Measurements from ENCODE around the gene GOSR1.
"Not testable (repeated sequence)": the region's sequence is repeated elsewhere in the genome, so short reads cannot be mapped to it uniquely, and the experiment has no call there.

The GOSR1 gene

DNA sequence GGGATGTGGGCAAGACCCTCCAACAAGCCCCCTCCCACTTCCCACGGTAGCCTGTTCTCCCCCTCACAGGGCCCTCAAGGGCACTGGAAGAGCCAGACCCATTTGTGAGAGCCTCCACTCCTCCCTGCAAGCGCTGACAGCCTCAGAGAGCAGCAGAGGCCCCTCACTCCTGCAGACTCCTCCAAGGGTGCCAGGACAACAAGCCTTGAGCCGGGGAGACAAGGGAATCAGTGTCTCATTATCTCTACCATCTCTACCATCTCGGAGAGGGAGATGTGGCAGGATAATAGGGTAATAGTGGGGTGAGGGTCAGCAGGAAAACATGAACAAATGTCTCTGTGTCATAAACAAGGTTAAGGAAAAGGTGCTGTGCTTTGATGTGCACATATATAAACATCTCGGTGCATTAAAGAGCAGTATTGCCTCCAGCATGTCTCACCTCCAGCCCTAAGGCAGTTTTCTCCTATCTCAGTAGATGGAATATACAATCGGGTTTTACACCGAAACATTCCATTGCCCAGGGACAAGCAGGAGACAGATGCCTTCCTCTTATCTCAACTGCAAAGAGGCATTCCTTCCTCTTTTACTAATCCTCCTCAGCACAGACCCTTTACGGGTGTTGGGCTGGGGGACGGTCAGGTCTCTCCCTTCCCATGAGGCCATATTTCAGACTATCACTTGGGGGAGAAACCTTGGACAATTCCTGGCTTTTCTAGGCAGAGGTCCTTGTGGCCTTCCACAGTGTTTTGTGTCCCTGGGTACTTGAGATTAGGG is 86.1 kb downstream of the GOSR1 start:
- H3K79me2 ChIP-seq (ENCODE audit: control insufficient read depth, insufficient read depth, low read length): not testable (repeated sequence)

DNA sequence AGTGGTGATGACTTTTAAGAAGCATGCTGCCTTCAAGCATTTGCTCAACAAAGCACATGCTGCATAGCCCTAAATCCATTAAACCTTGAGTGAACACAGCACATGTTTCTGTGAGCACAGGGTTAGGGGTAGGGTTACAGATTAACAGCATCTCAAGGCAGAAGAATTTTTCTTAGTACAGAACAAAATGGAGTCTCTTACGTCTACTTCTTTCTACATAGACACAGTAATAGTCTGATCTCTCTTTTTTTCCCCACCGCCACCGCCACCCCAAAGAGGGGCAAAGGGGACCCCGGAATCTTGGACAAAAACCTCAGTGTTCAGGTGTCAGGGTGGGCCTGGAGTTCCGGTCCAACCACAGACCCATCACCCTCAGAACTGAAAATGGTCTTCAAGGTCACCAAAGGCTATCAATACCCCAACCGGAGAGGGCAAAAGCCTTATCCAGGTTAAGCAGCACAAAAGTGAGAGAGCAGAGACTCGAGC is 86.7 kb downstream of the GOSR1 start:
- DNase-seq: not testable (repeated sequence)
- WGBS (ENCODE audit: extremely low coverage, insufficient coverage, low lambda C conversion rate): no CpG with 5 or more reads among the region's 7 CpGs

More for the DNA sequence above, 86.1 kb downstream of the GOSR1 start:
- peak; percentile 82 for DNase-seq
- H3K79me1 ChIP-seq (ENCODE audit: low read length); H3K4me3 ChIP-seq (ENCODE audit: low read length); H4K8ac ChIP-seq (ENCODE audit: low read depth, low read length); H3K23ac ChIP-seq (ENCODE audit: low read length); H3K27me3 ChIP-seq (ENCODE audit: insufficient read depth, low read length, poor library complexity); H2AK5ac ChIP-seq (ENCODE audit: low read length); H2BK120ac ChIP-seq (ENCODE audit: low read depth, low read length); H2BK15ac ChIP-seq (replicated peaks; ENCODE audit: low read depth); H3K4me2 ChIP-seq (ENCODE audit: low read length); H3K4ac ChIP-seq (ENCODE audit: low read depth, low read length); H4K5ac ChIP-seq (ENCODE audit: low read length); H3K9ac ChIP-seq (ENCODE audit: low read length); H3K4me1 ChIP-seq (ENCODE audit: control insufficient read depth, low read depth, low read length); H3K36me3 ChIP-seq (ENCODE audit: control insufficient read depth, insufficient read depth, low read length): not testable (repeated sequence)
- Histone ChIP-seq H2BK5ac (ENCODE audit: low read length) (peak overlapping the region; percentile 82), H3K27ac (ENCODE audit: low read depth, low read length) (peak overlapping the region; percentile 73), H3K56ac (ENCODE audit: low read length) (peak overlapping the region; percentile 70), H3K18ac (ENCODE audit: low read length) (peak overlapping the region; percentile 0)
- WGBS (ENCODE audit: extremely low coverage, insufficient coverage, low lambda C conversion rate): no CpG with 5 or more reads among the region's 9 CpGs

DNA sequence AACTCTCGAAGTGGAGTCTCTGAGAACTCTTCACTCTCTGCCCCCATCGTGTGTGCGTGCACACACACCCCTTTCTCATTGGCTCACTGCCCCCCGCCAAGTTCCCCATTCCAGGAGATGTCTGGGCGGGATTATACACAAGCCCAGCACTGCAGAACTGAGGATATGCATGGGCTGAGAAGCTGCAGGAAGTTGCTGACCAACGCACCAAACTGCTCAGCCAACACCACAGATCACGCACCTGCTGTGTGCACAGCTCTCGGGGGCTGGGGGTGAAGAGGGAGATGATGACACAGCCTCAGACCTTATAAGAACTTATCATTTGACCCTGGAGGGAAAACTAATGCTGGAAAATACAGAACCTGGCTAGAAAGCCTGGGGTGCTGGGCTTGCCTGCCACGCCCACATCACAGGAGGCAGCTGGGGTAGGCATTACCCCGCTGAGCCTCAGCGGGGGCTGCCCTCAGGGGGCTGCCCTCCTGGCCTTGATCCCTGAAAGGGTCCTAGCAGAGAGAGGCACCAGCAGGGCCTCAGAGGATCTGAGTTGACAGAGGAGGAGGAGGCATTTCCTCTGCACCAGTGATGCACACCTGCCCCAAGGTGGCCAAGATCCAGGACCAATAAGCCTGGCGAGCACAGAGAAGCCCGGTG is 87.3 kb downstream of the GOSR1 start:
- peak; percentile 67 for DNase-seq
- not testable (repeated sequence) for H2BK120ac ChIP-seq (ENCODE audit: low read depth, low read length); H4K5ac ChIP-seq (ENCODE audit: low read length); H3K56ac ChIP-seq (ENCODE audit: low read length); H3K36me3 ChIP-seq (ENCODE audit: control insufficient read depth, insufficient read depth, low read length); H3K4ac ChIP-seq (ENCODE audit: low read depth, low read length); H3K23ac ChIP-seq (ENCODE audit: low read length); H3K27ac ChIP-seq (ENCODE audit: low read depth, low read length); H3K4me3 ChIP-seq (ENCODE audit: low read length); H3K79me2 ChIP-seq (ENCODE audit: control insufficient read depth, insufficient read depth, low read length); H3K4me2 ChIP-seq (ENCODE audit: low read length); H2BK15ac ChIP-seq (replicated peaks; ENCODE audit: low read depth); H3K18ac ChIP-seq (ENCODE audit: low read length); H3K27me3 ChIP-seq (ENCODE audit: insufficient read depth, low read length, poor library complexity); H2BK5ac ChIP-seq (ENCODE audit: low read length); H3K9ac ChIP-seq (ENCODE audit: low read length); H3K79me1 ChIP-seq (ENCODE audit: low read length); H4K8ac ChIP-seq (ENCODE audit: low read depth, low read length); H3K4me1 ChIP-seq (ENCODE audit: control insufficient read depth, low read depth, low read length); H2AK5ac ChIP-seq (ENCODE audit: low read length)
- no CpG with 5 or more reads among the region's 13 CpGs for WGBS (ENCODE audit: extremely low coverage, insufficient coverage, low lambda C conversion rate)

More for the DNA sequence above, 86.7 kb downstream of the GOSR1 start:
- Histone ChIP-seq H3K27ac (ENCODE audit: low read depth, low read length) (peak overlapping the region; percentile 6), H2BK5ac (ENCODE audit: low read length) (peak overlapping the region; percentile 18)
- H2BK120ac ChIP-seq (ENCODE audit: low read depth, low read length); H3K9ac ChIP-seq (ENCODE audit: low read length); H3K56ac ChIP-seq (ENCODE audit: low read length); H3K4me3 ChIP-seq (ENCODE audit: low read length); H4K8ac ChIP-seq (ENCODE audit: low read depth, low read length); H3K4ac ChIP-seq (ENCODE audit: low read depth, low read length); H3K27me3 ChIP-seq (ENCODE audit: insufficient read depth, low read length, poor library complexity); H3K36me3 ChIP-seq (ENCODE audit: control insufficient read depth, insufficient read depth, low read length); H3K79me2 ChIP-seq (ENCODE audit: control insufficient read depth, insufficient read depth, low read length); H3K18ac ChIP-seq (ENCODE audit: low read length); H2BK15ac ChIP-seq (replicated peaks; ENCODE audit: low read depth); H2AK5ac ChIP-seq (ENCODE audit: low read length); H3K4me2 ChIP-seq (ENCODE audit: low read length); H3K4me1 ChIP-seq (ENCODE audit: control insufficient read depth, low read depth, low read length); H3K79me1 ChIP-seq (ENCODE audit: low read length); H3K23ac ChIP-seq (ENCODE audit: low read length); H4K5ac ChIP-seq (ENCODE audit: low read length): not testable (repeated sequence)

DNA sequence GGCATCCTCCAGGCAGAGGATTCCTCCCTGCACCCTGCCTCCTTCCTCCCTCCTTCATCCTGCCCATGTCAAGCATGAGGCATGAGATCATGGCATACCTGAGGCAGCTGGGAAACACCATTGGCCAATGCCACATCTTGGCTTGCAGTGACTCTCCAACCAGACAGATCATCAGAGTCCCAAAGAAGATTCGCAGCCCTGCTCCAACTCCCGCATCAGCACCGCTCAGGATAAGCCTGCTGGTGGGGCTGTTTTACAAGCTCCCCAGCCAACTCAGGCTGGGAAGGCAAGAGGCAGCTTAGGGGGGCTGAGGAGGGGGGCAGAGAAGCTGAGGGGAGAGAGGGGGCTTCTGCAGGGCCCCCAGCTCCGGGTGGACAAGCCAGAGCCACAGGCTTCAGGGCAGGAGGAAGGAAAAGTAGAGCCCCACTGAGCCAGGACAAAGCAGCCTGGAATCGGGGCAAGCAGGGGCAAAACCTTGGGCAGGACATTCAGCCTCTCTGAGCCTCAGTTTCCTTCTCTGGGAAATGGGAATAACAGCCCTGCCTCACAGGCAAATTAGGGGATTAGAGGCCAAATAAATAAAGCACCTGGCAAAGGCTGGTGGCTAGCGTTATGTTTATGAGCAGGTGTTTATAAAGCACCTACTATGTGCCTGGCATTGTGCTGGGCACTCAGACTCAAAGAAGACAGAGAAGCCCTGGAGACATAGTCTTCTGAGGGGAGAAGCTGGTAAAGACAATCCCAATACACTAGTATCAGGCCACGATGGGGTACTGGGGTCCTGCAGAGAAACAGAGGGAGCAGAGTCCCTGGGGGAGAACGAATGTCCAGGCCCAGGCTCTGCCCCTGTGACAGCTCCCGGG is 88.1 kb downstream of the GOSR1 start:
- DNase-seq: peak; percentile 90
- H3K79me1 ChIP-seq (ENCODE audit: low read length): no peaks in the 10 kb centered on the region
- H3K4me2 ChIP-seq (ENCODE audit: low read length): no peak overlapping the region
- H3K4me1 ChIP-seq (ENCODE audit: control insufficient read depth, low read depth, low read length): peaks cover 3% of the 10 kb centered on the region
- H4K8ac ChIP-seq (ENCODE audit: low read depth, low read length): no peak overlapping the region
- H3K56ac ChIP-seq (ENCODE audit: low read length): no peak overlapping the region
- H2BK120ac ChIP-seq (ENCODE audit: low read depth, low read length): no peak overlapping the region
- H4K5ac ChIP-seq (ENCODE audit: low read length): no peak overlapping the region
- H3K79me2 ChIP-seq (ENCODE audit: control insufficient read depth, insufficient read depth, low read length): no peaks in the 10 kb centered on the region
- H3K9ac ChIP-seq (ENCODE audit: low read length): no peak overlapping the region
- H3K23ac ChIP-seq (ENCODE audit: low read length): no peak overlapping the region
- H2AK5ac ChIP-seq (ENCODE audit: low read length): no peak overlapping the region
- H3K36me3 ChIP-seq (ENCODE audit: control insufficient read depth, insufficient read depth, low read length): no peaks in the 10 kb centered on the region
- H2BK15ac ChIP-seq (replicated peaks; ENCODE audit: low read depth): no peak overlapping the region
- no peak overlapping the region for H3K27ac ChIP-seq (ENCODE audit: low read depth, low read length)
- H3K27me3 ChIP-seq (ENCODE audit: insufficient read depth, low read length, poor library complexity): no peaks in the 10 kb centered on the region
- no peak overlapping the region for H3K4me3 ChIP-seq (ENCODE audit: low read length)
- H3K18ac ChIP-seq (ENCODE audit: low read length): no peak overlapping the region
- H3K4ac ChIP-seq (ENCODE audit: low read depth, low read length): no peak overlapping the region
- H2BK5ac ChIP-seq (ENCODE audit: low read length): no peak overlapping the region
- WGBS (ENCODE audit: extremely low coverage, insufficient coverage, low lambda C conversion rate): no CpG with 5 or more reads among the region's 9 CpGs

DNA sequence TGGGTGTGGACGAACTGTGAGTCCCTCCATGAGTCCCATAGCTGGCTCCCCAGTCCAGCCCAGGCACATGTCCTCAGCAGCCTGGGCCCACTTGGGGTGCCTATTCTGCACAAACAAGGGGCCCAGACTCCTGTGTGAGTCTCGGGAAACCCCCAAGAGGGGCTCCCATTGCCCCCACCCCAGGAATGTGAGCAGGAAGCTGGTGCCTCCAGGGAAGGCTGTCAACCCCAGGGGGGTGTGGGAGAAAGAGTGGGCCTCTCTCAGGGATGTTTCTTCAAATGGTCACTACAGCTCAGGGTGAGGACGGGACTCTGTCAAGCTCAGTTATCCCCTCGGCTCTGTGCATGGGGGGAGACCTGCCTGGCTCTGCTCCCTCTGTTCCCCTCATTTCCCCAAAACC is 88.9 kb downstream of the GOSR1 start:
- no CpG with 5 or more reads among the region's 4 CpGs for WGBS (ENCODE audit: extremely low coverage, insufficient coverage, low lambda C conversion rate)
- H3K4me1 ChIP-seq (ENCODE audit: control insufficient read depth, low read depth, low read length); H3K4me2 ChIP-seq (ENCODE audit: low read length); H3K9ac ChIP-seq (ENCODE audit: low read length); H3K4ac ChIP-seq (ENCODE audit: low read depth, low read length); H3K23ac ChIP-seq (ENCODE audit: low read length); H3K4me3 ChIP-seq (ENCODE audit: low read length); H3K18ac ChIP-seq (ENCODE audit: low read length); H3K27me3 ChIP-seq (ENCODE audit: insufficient read depth, low read length, poor library complexity); H4K5ac ChIP-seq (ENCODE audit: low read length); H3K36me3 ChIP-seq (ENCODE audit: control insufficient read depth, insufficient read depth, low read length); H4K8ac ChIP-seq (ENCODE audit: low read depth, low read length); H2AK5ac ChIP-seq (ENCODE audit: low read length); H2BK5ac ChIP-seq (ENCODE audit: low read length); H2BK15ac ChIP-seq (replicated peaks; ENCODE audit: low read depth); H3K79me2 ChIP-seq (ENCODE audit: control insufficient read depth, insufficient read depth, low read length); H3K79me1 ChIP-seq (ENCODE audit: low read length); H3K27ac ChIP-seq (ENCODE audit: low read depth, low read length); DNase-seq; H2BK120ac ChIP-seq (ENCODE audit: low read depth, low read length): not testable (repeated sequence)
- peak overlapping the region; percentile 7 for H3K56ac ChIP-seq (ENCODE audit: low read length)
